GM21447 (cell line): ENCODE data around the gene ACOXL.

Experiments
- ATAC-seq: cut with Tn5 transposase; IDR thresholded peaks from one replicate; pipeline ENCODE4 v1.9.1; 2021; ENCODE audit not compliant: unreplicated experiment

Gene ACOXL

GRCh38 chr2:111122631-111123421 lies 390.5 kb downstream of the ACOXL start:
- no peak for ATAC-seq

- no peak for ATAC-seq
Observed at GRCh38 chr2:111123751-111124150, 391.4 kb downstream of the ACOXL start.

GRCh38 chr2:111126581-111126980 lies 394.2 kb downstream of the ACOXL start:
- ATAC-seq = no peak

GRCh38 chr2:111127351-111127750 lies 395.0 kb downstream of the ACOXL start:
- no peak for ATAC-seq

GRCh38 chr2:111128096-111128495 lies 395.7 kb downstream of the ACOXL start:
- ATAC-seq = no peak

GRCh38 chr2:111133603-111134002 lies 401.2 kb downstream of the ACOXL start:
- no peak for ATAC-seq

GRCh38 chr2:111134055-111134454 lies 401.7 kb downstream of the ACOXL start:
- no peak for ATAC-seq

- ATAC-seq = no peak
Observed at GRCh38 chr2:111135237-111135909, 403.0 kb downstream of the ACOXL start.

- no peak for ATAC-seq
Observed at GRCh38 chr2:111135910-111136297, 403.5 kb downstream of the ACOXL start.

- ATAC-seq = no peak
Observed at GRCh38 chr2:111138839-111139238, 406.5 kb downstream of the ACOXL start.

GRCh38 chr2:111139637-111140317 lies 407.4 kb downstream of the ACOXL start:
- no peak for ATAC-seq

- ATAC-seq = no peak
Observed at GRCh38 chr2:111140815-111141214, 408.4 kb downstream of the ACOXL start.

- no peak for ATAC-seq
Observed at GRCh38 chr2:111142101-111142500, 409.7 kb downstream of the ACOXL start.

GRCh38 chr2:111143107-111143842 lies 410.9 kb downstream of the ACOXL start:
- ATAC-seq = no peak

- no peak for ATAC-seq
Observed at GRCh38 chr2:111143843-111144198, 411.4 kb downstream of the ACOXL start.

GRCh38 chr2:111145103-111145760 lies 412.9 kb downstream of the ACOXL start:
- no peak for ATAC-seq

- no peak for ATAC-seq
Observed at GRCh38 chr2:111145951-111146350, 413.6 kb downstream of the ACOXL start.

- no peak for ATAC-seq
Observed at GRCh38 chr2:111148225-111148873, 416.0 kb downstream of the ACOXL start.

GRCh38 chr2:111148925-111149324 lies 416.6 kb downstream of the ACOXL start:
- ATAC-seq = no peak

GRCh38 chr2:111149882-111150455 lies 417.6 kb downstream of the ACOXL start:
- ATAC-seq = no peak
